ENCODE measurements around the gene SYNE1.

GRCh38 chr6:152334555-152334954 lies 302.6 kb downstream of the SYNE1 start:
- TF ChIP-seq POLR2A (IDR thresholded peaks at IDR 0.05; ENCODE audit: control extremely low read depth in 1 of 2, low read depth in 2 of 2, low read length in 2 of 2) (no peak), ATF3 (IDR thresholded peaks at IDR 0.05; ENCODE audit: insufficient read depth, low read depth, low read length) (no peak), CTCF (IDR thresholded peaks at IDR 0.05; ENCODE audit: control extremely low read depth in 1 of 3, insufficient read depth in 1 of 3, low read depth in 1 of 3, low read length in 3 of 3) (no peak), EP300 (IDR thresholded peaks at IDR 0.05; ENCODE audit: borderline replicate concordance in 1 of 2, low read depth in 2 of 2, low read length in 2 of 2) (no peak), RFX5 (IDR thresholded peaks at IDR 0.05; ENCODE audit: borderline replicate concordance, low read depth, low read length) (no peak)

All from H1 (cell line).